K562 (cell line): ENCODE measurements around the gene RXRB. TPM values are rescaled to one million over a fixed set of nuclear protein-coding genes. Genes with fewer than 3 reads are reported as not detected.

Experiments
- ATAC-seq: fragments of 200-7000 bp; cut with Tn5 transposase; 3 replicates; pipeline ENCODE4 v1.9.1; 2020; ENCODE audit warnings: moderate library complexity
- BruUV-seq: library from RNA; stranded (reverse); fragments of 400-500 nt; replicated peaks from 2 replicates; lab custom pipeline; 2021; lab: Mats Ljungman, UMichigan
- CTCF ChIA-PET: fragments of 300-600 bp; formaldehyde crosslinking; extraction: SDS; loops from one replicate; lab custom pipeline; 2021; ENCODE audit warnings: low intra/inter-chr PET ratio; lab: Yijun Ruan, JAX
- POLR2A ChIA-PET: fragments of 300-600, 350-650 bp; sonication (Branson Sonifier 250); formaldehyde crosslinking; extraction: SDS; loops from one replicate; lab custom pipeline; 2021; ENCODE audit warnings: antibody characterized with exemption, inconsistent platforms; lab: Yijun Ruan, JAX
- DNase-seq, 4 experiments: peaks; one replicate each; pipeline versions ENCODE4 v3.0.0 to v3.0.0-alpha.2; 2011 to 2018; ENCODE audit warnings: low spot score in 3 of 4, mixed read lengths in 3 of 4; ENCODE audit errors: extremely low read depth in 1 of 4
- FAIRE-seq: peaks from 2 replicates; lab custom pipeline; 2011; peaks lifted over from hg19 to GRCh38; lab: Jason Lieb, UNC
- H2AFZ ChIP-seq: 2 replicates; pipeline ENCODE4 v1.6.0; 2011; ENCODE audit warnings: low read depth, low read length, control low read depth, inconsistent platforms
- H3K27ac ChIP-seq: fragments of 200-600 bp; 3 replicates; pipeline ENCODE4 v1.8.0; 2011; ENCODE audit warnings: low read depth, mild to moderate bottlenecking, control low read depth, inconsistent platforms, low read length, moderate library complexity, mixed read lengths; ENCODE audit errors: extremely low read depth
- H3K27me3 ChIP-seq, 2 experiments: fragments of 300-600 bp in 1 of 2; 2 replicates in 1 of 2; 3 replicates in 1 of 2; pipeline versions ENCODE4 v1.6.0 to v1.8.0; 2011; ENCODE audit warnings: inconsistent platforms in 2 of 2, low read length in 2 of 2, mild to moderate bottlenecking in 1 of 2, mixed read lengths in 1 of 2, moderate library complexity in 1 of 2; ENCODE audit not compliant: control insufficient read depth in 2 of 2, insufficient read depth in 2 of 2
- H3K36me3 ChIP-seq: fragments of 300-600 bp; 3 replicates; pipeline ENCODE4 v1.8.0; 2011; ENCODE audit warnings: mild to moderate bottlenecking, low read length, inconsistent platforms; ENCODE audit not compliant: control insufficient read depth, insufficient read depth
- H3K4me1 ChIP-seq, 2 experiments: fragments of 200-600 bp in 1 of 2; replicated peaks in 1 of 2; 2 replicates in 1 of 2; 3 replicates in 1 of 2; pipeline versions ENCODE4 v1.5.1 to v1.8.0; 2011; ENCODE audit warnings: inconsistent platforms in 2 of 2, low read length in 2 of 2, mild to moderate bottlenecking in 1 of 2, mixed read lengths in 1 of 2, moderate library complexity in 1 of 2; ENCODE audit not compliant: control insufficient read depth in 2 of 2, insufficient read depth in 2 of 2
- H3K4me2 ChIP-seq: 2 replicates; pipeline ENCODE4 v1.6.1; 2011; ENCODE audit warnings: low read length, control low read depth, inconsistent platforms, mixed read lengths; ENCODE audit not compliant: insufficient read depth
- H3K4me3 ChIP-seq: fragments of 200-600 bp; sonication (generic), shearing (Covaris generic); 2 replicates; pipeline ENCODE4 v1.5.1; 2016; ENCODE audit warnings: control low read depth, inconsistent platforms
- H3K79me2 ChIP-seq: fragments of 200-600 bp; 3 replicates; pipeline ENCODE4 v1.8.0; 2011; ENCODE audit warnings: low read length, inconsistent platforms; ENCODE audit not compliant: control insufficient read depth, insufficient read depth
- H3K9ac ChIP-seq, 2 experiments: 2 replicates each; pipeline versions ENCODE4 v1.6.0 to v1.6.1; 2011; ENCODE audit warnings: low read depth in 2 of 2, low read length in 2 of 2, control low read depth in 1 of 2, inconsistent platforms in 1 of 2, mild to moderate bottlenecking in 1 of 2, mixed read lengths in 1 of 2; ENCODE audit not compliant: insufficient read depth in 1 of 2
- H3K9me1 ChIP-seq: one replicate; pipeline ENCODE4 v1.6.0; 2011; ENCODE audit warnings: inconsistent platforms, mild to moderate bottlenecking, low read length, moderate library complexity; ENCODE audit not compliant: control insufficient read depth, insufficient read depth
- H3K9me3 ChIP-seq: replicated peaks from 2 replicates; pipeline ENCODE4 v1.5.1; 2011; ENCODE audit warnings: low read depth, low read length, inconsistent platforms; ENCODE audit not compliant: control insufficient read depth, insufficient read depth
- H4K20me1 ChIP-seq: replicated peaks from 2 replicates; pipeline ENCODE4 v1.6.1; 2011; ENCODE audit warnings: low read length, inconsistent platforms, mixed read lengths; ENCODE audit not compliant: control insufficient read depth, insufficient read depth
- BCOR ChIP-seq: fragments of 450-650 bp; IDR thresholded peaks from 2 replicates; pipeline ENCODE4 v1.6.1; 2016
- CC2D1A ChIP-seq: fragments of 450-650 bp; IDR thresholded peaks from 2 replicates; pipeline ENCODE4 v1.6.1; 2017; ENCODE audit warnings: mild to moderate bottlenecking
- SIRT6 ChIP-seq: IDR thresholded peaks from one replicate; pipeline ENCODE4 v1.6.1; 2012; ENCODE audit warnings: low read depth, mild to moderate bottlenecking, control low read depth, inconsistent platforms, low read length, moderate library complexity
- ZBTB2 ChIP-seq: fragments of 450-650 bp; IDR thresholded peaks from 2 replicates; pipeline ENCODE4 v1.6.1; 2016; ENCODE audit warnings: antibody characterized with exemption
- ZBTB5 ChIP-seq: fragments of 450-650 bp; IDR thresholded peaks from 2 replicates; pipeline ENCODE4 v1.6.1; 2017; ENCODE audit warnings: antibody characterized with exemption
- ZEB2 ChIP-seq: fragments of 450-650 bp; IDR thresholded peaks from 2 replicates; pipeline ENCODE4 v1.6.1; 2016
- ZNF408 ChIP-seq: fragments of 250-450 bp; sonication (Bioruptor Pico); IDR thresholded peaks from 2 replicates; pipeline ENCODE4 v1.4.0; 2020; ENCODE audit warnings: low read depth, mild to moderate bottlenecking, moderate library complexity
- ZNF584 ChIP-seq: fragments of 200-800 bp; sonication (Bioruptor generic); IDR thresholded peaks from 2 replicates; pipeline ENCODE4 v1.6.1; 2016; ENCODE audit warnings: low read depth, mild to moderate bottlenecking, missing genetic modification characterization, missing compliant biosample characterization
- WGBS: fragments of 100-300 bp; shearing (Covaris generic); methylation state at CpG from one replicate; pipeline ENCODE4 v1.1.6; 2016; ENCODE audit warnings: low coverage, mixed read lengths; ENCODE audit not compliant: insufficient coverage; ENCODE audit errors: missing lambda C conversion rate; 5-methylcytosine and 5-hydroxymethylcytosine counted together
- in situ Hi-C: fragments of 300-500 bp; cut with MboI; formaldehyde crosslinking; loops from 4 replicates; pipeline ENCODE4 v1.15.0; 2018; ENCODE audit warnings: inconsistent platforms, mixed read lengths
- intact Hi-C: fragments of 100-400 bp; cut with micrococcal nuclease; formaldehyde crosslinking; loops from 2 replicates; pipeline ENCODE4 v1.14.2; 2022
- polyA plus RNA-seq, 8 experiments: library from polyadenylated mRNA; depleted of rRNA in 4 of 8; stranded (reverse) in 5 of 8; unstranded in 3 of 8; fragments of >200 nt; fragmentation: Nextera tagmentation in 2 of 8; fragmentation: Illumina TruSeq in 1 of 8; extraction: Ambion mirVana in 2 of 8; extraction: Trizol in 1 of 8; gene quantifications; 2 replicates each; pipeline versions ENCODE4 v1.2.1 to v1.2.3, GENCODE V29; 2011 to 2014; ENCODE audit warnings: inconsistent platforms in 1 of 8, missing spikeins in 1 of 8
- total RNA-seq, 7 experiments: library from RNA; depleted of rRNA in 6 of 7; stranded (reverse); fragments of >200 nt in 6 of 7; fragmentation: Illumina TruSeq in 2 of 7; extraction: Trizol in 2 of 7; gene quantifications; 2 replicates each; pipeline versions ENCODE4 v1.2.1 to v1.2.3, GENCODE V29; 2011 to 2021; ENCODE audit warnings: low replicate concordance in 1 of 7
- TF ChIP-seq, protein P1 (sequence below): fragments of 250-450 bp; sonication (Bioruptor Pico); IDR thresholded peaks from 2 replicates; pipeline ENCODE4 v1.8.0; 2022; ENCODE audit warnings: inconsistent platforms

Gene RXRB
- total and polyA plus RNA-seq, 9 of the 15 experiments (the other 6 are each of a cell fraction or from before 2014, with no cell fraction given) = 0.76 to 35.5 (median 18.4) TPM

DNA sequence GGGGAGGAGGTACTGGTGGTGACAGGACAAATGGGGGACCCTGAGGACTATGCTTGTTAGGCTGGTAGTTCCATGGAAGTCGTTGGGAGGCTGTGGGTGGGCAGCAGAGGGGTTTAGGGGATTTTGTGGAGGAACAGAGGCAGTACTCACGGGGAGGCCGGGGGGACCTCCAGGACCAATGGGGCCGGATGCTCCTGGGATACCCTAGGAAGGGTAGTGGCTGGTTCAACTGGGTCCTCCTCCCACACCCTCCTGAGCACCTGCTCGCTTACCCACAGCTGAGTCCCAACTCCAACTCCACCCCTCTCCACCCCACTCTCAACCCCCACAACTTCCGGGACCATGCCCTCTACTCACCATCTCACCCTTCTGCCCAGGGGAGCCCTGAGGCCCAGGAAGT is 34.1 kb downstream of the RXRB start:
- no peaks in the 10 kb centered on the region for H3K36me3 ChIP-seq
- no peaks in the 10 kb centered on the region for H3K9me3 ChIP-seq
- 5% methylated on average over 6 of the region's 6 CpGs for WGBS
- H3K4me1 ChIP-seq = peaks cover 7 to 27% of the 10 kb centered on the region in 2 experiments; a peak in 3 of 5 replicates
- no peaks in the 10 kb centered on the region for H3K79me2 ChIP-seq
- in situ Hi-C loops (no loop called here), intact Hi-C loops (no loop called here)
- no peak overlapping the region for H3K4me3 ChIP-seq
- H3K4me2 ChIP-seq = no peak overlapping the region
- H3K27ac ChIP-seq = no peak overlapping the region
- H3K27me3 ChIP-seq = peaks cover 5 to 43% of the 10 kb centered on the region in 2 experiments; a peak in 3 of 5 replicates
- ATAC-seq (no peak), DNase-seq (no peak), FAIRE-seq (no peak)
- no TSS peak for BruUV-seq
- ChIA-PET CTCF (no interaction called here), POLR2A (no interaction called here)
- no peak for TF ChIP-seq SIRT6
- H3K9ac ChIP-seq = no peak overlapping the region
- H4K20me1 ChIP-seq = peaks cover 4% of the 10 kb centered on the region; the same call in 1 of the 2 replicates
- H2AFZ ChIP-seq = no peak overlapping the region
- no peaks in the 10 kb centered on the region for H3K9me1 ChIP-seq

DNA sequence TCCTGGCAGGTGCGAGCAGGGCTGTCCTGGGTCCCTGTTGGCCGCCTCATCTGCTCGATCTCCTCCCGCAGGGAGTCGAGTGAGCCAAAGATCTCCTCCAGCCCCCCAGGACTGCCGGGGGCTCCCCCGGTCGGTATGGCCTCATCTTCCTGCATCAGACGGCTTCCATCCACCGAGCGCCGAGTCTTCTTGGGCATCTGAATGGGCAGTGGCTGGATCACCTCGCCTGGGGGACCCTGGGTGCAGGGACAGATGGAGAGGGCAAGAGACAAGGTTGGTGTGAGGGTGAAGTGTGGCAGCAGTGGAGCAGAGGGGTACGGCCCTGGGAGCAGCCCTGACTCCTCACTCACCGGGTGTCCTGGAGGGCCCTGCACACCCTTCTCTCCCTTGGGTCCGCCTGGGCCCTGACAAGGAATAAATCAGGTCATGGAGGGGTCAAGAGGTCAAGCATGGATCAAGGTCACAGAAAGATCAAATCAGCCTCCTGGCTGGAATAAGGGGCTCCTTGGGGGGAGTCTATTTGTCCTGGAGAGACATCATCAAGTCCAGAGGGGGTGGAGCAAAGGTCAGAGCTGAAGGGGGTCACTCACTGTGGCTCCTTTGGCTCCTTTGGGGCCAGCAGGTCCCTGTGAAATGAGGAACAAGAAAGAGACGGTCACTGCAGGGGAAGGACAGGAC is 34.7 kb downstream of the RXRB start:
- Histone ChIP-seq H3K4me2 (no peak overlapping the region), H3K36me3 (no peaks in the 10 kb centered on the region), H4K20me1 (peaks cover 4% of the 10 kb centered on the region; the same call in 1 of the 2 replicates), H3K4me1 (peaks cover 7 to 30% of the 10 kb centered on the region in 2 experiments; a peak in 3 of 5 replicates), H3K4me3 (no peak overlapping the region), H3K79me2 (no peaks in the 10 kb centered on the region), H3K9ac (peak overlapping the region in 1 of 2 experiments; percentile 55; a peak in 1 of 4 replicates), H3K9me1 (no peaks in the 10 kb centered on the region), H3K9me3 (no peaks in the 10 kb centered on the region), H3K27me3 (peaks cover 5 to 43% of the 10 kb centered on the region in 2 experiments; a peak in 3 of 5 replicates), H3K27ac (no peak overlapping the region), H2AFZ (no peak overlapping the region)
- ChIA-PET POLR2A (interaction anchor here (0.6 to 3.0 kb wide), 4 partner anchors 8 to 213 kb away, joined by 3 to 11 read pairs (median 6); partner anchors contain the start of gene HLA-DMA), CTCF (no interaction called here)
- intact Hi-C loops = no loop called here
- BruUV-seq = no TSS peak
- DNase-seq (no peak), ATAC-seq (no peak), FAIRE-seq (no peak)
- in situ Hi-C loops = no loop called here
- WGBS = 1% methylated on average over 15 of the region's 17 CpGs
- TF ChIP-seq CC2D1A (peak; percentile 62), ZNF408 (CRISPR knock-in tag) (no peak), ZBTB2 (no peak), BCOR (no peak), ZBTB5 (peak; percentile 75), ZEB2 (no peak), ZNF584 (CRISPR knock-in tag) (no peak)
- TF ChIP-seq, protein P1, sequence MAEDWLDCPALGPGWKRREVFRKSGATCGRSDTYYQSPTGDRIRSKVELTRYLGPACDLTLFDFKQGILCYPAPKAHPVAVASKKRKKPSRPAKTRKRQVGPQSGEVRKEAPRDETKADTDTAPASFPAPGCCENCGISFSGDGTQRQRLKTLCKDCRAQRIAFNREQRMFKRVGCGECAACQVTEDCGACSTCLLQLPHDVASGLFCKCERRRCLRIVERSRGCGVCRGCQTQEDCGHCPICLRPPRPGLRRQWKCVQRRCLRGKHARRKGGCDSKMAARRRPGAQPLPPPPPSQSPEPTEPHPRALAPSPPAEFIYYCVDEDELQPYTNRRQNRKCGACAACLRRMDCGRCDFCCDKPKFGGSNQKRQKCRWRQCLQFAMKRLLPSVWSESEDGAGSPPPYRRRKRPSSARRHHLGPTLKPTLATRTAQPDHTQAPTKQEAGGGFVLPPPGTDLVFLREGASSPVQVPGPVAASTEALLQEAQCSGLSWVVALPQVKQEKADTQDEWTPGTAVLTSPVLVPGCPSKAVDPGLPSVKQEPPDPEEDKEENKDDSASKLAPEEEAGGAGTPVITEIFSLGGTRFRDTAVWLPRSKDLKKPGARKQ = no peak
